Bronchial epithelial cell (primary cell): ENCODE measurements around the gene FBN3. TPM values are rescaled to one million over a fixed set of nuclear protein-coding genes. Genes with fewer than 3 reads are reported as not detected.

ENCODE experiments used
- DNase-seq: peaks from one replicate; pipeline ENCODE4 v3.0.0-alpha.2; 2010; ENCODE audit warnings: low read depth
- FAIRE-seq: peaks from 2 replicates; lab custom pipeline; 2011; peaks lifted over from hg19 to GRCh38; lab: Jason Lieb, UNC
- H3K27me3 ChIP-seq: 2 replicates; pipeline ENCODE4 v1.5.1; 2011; ENCODE audit warnings: low read length; ENCODE audit not compliant: control insufficient read depth, insufficient read depth
- H3K36me3 ChIP-seq: 2 replicates; pipeline ENCODE4 v1.5.1; 2011; ENCODE audit warnings: low read length; ENCODE audit not compliant: control insufficient read depth, insufficient read depth
- H3K4me3 ChIP-seq: 2 replicates; pipeline ENCODE4 v1.5.1; 2011; ENCODE audit warnings: mild to moderate bottlenecking, low read depth, low read length, control low read depth
- total RNA-seq: library from RNA; depleted of rRNA; stranded (reverse); fragments of >200 nt; gene quantifications from 2 replicates; pipeline ENCODE4 v1.2.1, GENCODE V29; 2014
- TF ChIP-seq, protein P1 (sequence below): IDR thresholded peaks from 2 replicates; pipeline ENCODE4 v1.5.1; 2011; ENCODE audit warnings: mild to moderate bottlenecking, moderate library complexity, low read length, control low read depth, inconsistent platforms; ENCODE audit not compliant: insufficient read depth, severe bottlenecking

The FBN3 gene
- total RNA-seq, 1 donor from 2014 or later: not detected

DNA sequence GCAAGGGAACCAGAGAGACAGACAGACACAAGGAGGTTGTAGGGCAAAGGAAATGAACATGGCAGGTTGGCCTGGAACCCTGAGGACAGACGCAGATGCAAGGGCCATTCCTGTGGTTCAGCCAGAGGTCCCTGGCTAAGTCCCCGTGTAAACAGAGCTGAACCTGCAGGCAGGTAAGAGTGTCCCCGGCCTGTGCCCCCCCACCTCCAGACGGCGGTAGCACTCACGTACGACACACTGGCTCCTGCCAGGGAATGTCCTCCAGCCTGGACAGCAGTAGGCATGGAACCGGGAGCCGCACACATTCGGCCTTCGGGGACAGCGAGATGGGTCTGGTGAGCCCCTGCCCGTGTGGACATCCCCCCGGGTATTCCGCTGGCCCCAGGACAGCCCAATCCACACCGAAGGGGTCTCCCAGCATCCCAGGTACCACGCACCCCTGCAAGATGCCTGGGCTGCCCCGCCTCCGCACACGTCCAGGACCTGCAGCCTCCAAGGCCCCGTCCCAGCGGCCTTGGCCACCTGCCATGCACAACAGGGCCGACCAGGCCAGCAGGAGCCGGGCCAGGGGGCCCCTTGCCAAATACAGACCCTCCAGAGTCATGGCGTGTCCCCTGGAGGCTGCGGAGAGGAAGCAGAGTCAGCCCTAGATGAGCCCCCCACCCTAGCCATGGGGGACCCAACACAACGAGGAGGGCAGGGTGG, 2.4 kb downstream of the FBN3 start:
- TF ChIP-seq, protein P1, sequence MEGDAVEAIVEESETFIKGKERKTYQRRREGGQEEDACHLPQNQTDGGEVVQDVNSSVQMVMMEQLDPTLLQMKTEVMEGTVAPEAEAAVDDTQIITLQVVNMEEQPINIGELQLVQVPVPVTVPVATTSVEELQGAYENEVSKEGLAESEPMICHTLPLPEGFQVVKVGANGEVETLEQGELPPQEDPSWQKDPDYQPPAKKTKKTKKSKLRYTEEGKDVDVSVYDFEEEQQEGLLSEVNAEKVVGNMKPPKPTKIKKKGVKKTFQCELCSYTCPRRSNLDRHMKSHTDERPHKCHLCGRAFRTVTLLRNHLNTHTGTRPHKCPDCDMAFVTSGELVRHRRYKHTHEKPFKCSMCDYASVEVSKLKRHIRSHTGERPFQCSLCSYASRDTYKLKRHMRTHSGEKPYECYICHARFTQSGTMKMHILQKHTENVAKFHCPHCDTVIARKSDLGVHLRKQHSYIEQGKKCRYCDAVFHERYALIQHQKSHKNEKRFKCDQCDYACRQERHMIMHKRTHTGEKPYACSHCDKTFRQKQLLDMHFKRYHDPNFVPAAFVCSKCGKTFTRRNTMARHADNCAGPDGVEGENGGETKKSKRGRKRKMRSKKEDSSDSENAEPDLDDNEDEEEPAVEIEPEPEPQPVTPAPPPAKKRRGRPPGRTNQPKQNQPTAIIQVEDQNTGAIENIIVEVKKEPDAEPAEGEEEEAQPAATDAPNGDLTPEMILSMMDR: no peak
- Histone ChIP-seq H3K36me3 (no peaks in the 10 kb centered on the region), H3K27me3 (peaks cover 8% of the 10 kb centered on the region), H3K4me3 (no peak overlapping the region)
- FAIRE-seq: no peak
- no peak for DNase-seq

DNA sequence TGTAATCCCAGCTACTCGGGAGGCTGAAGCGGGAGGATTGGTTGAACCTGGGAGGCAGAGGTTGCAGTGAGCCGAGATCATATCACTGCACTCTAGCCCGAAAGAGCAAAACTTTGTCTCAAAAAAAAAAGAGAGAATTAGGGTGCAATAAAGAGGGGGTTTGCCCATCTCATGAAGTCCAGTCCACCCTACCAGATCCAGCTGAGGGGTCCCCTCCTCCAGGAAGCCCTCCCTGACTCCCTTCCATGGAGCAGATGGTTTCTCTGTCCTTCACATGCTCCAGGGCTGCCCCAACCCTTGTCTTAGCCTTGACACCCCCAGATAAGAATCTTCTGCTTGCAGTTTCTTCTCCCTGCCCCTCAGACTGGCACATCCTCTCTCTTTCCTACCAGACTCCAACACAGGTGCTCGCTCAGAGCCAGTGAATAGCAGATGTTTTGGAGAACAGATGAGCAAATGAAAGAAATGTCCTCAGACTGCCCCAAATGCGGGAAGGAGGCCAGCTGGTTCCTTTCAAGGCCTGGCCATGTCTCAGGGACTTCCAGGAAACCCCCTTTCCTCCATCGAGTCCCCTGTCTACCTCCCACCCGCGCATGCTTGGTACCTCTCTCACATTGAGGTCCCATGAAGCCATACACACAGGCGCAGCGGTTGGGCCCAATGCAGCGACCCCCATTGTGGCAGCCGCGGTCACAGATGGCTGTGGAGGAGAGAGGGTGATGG, 5.0 kb downstream of the FBN3 start:
- Histone ChIP-seq H3K4me3 (no peak overlapping the region), H3K27me3 (peaks cover 8% of the 10 kb centered on the region), H3K36me3 (no peaks in the 10 kb centered on the region)
- DNase-seq (no peak), FAIRE-seq (no peak)
- TF ChIP-seq, protein P1: no peak

DNA sequence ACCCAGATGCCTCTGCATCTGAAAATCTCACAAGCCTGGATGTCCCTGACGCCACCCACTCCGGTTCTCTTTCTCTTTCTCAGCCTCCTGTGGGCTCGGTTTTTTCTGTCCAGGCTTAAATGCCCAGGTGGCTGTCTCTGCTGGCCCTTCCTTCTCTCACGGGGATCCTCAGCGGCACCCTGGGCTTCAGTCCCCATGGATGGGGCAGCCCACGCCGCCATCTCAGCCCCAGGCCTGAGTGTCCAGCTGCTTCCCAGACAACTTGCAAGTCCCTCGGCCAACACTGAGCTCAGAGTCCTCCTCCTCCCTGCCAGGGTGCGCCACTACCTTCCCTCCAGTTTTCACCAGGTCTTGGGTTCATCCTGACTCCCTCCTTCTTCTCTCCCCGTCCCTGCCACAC, 6.4 kb downstream of the FBN3 start:
- FAIRE-seq (no peak), DNase-seq (no peak)
- TF ChIP-seq, protein P1: no peak
- Histone ChIP-seq H3K36me3 (no peaks in the 10 kb centered on the region), H3K4me3 (no peak overlapping the region), H3K27me3 (no peaks in the 10 kb centered on the region)

DNA sequence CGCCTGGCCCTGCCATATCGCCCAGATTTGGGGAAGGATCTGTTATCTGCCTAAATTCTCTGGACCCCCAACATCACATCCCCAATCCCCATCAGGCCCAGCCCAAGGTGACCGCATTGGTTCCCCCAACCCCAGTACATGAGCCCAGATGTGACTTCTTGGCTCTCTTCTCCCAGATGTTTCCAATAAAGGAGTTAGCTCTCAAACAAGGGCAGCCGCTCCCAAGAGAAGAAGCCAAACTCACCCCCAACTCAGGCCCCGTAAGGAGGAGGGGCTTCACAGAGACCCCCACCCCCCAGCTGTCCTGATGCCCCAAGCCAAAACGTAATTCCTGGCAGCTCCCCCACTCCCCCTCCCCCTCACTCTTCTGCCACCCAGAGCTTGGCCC, 6.9 kb downstream of the FBN3 start:
- Histone ChIP-seq H3K27me3 (no peaks in the 10 kb centered on the region), H3K4me3 (no peak overlapping the region), H3K36me3 (no peaks in the 10 kb centered on the region)
- TF ChIP-seq, protein P1: no peak
- DNase-seq (no peak), FAIRE-seq (no peak)

DNA sequence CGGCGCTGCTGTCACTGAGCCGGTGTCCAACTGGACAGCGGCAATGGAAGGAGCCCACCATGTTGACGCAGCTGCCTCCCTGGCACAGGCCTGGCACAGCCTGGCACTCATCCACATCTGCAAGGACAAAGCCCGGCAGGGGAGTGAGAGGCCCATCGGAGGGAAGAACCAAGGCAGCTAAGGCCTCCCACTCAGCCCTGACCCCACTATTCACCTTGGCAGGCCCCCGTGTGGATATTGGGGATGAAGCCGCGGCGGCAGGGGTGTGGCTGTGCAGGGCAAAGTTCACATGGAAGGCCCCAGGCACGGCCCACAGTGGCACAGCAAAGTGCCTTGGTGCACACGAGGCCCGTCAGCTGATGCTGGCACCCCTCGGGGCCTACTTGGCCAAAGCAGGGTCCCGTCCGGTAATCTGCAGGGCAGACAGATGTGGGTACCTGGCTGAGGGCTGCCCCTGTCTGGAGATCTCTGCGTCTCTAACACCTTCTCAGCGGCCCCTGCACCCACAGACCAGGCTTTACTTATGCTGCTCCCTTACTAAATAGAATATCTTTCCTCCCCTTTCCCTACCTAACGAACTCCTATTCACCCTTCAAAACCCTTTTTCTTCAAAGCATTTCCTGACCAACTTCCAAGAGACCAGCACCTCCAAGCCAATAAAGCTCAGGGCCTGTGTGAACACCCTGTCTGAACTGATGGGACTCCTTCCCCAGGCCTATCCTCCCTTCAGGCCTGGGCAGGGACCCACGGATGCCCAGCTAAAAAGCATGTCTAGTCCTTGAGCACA, 7.5 kb downstream of the FBN3 start:
- Histone ChIP-seq H3K27me3 (no peaks in the 10 kb centered on the region), H3K36me3 (no peaks in the 10 kb centered on the region), H3K4me3 (no peak overlapping the region)
- no peak for DNase-seq
- TF ChIP-seq, protein P1: no peak
- no peak for FAIRE-seq
